Chondrocyte (in vitro differentiated cells): ENCODE results near the gene ANKFN1. TPM values are rescaled to one million over a fixed set of nuclear protein-coding genes. Genes with fewer than 3 reads are reported as not detected.

Experiments used
- DNase-seq: peaks from one replicate; pipeline ENCODE4 v3.0.0; 2021; ENCODE audit warnings: mixed read lengths, low spot score
- H3K27ac Mint-ChIP-seq: one replicate; pipeline ENCODE4 v1.8.0; 2021; ENCODE audit warnings: mild to moderate bottlenecking, moderate library complexity, mixed read lengths; ENCODE audit not compliant: unreplicated experiment
- H3K27me3 Mint-ChIP-seq: 2 replicates; pipeline ENCODE4 v1.8.0; 2021; ENCODE audit warnings: low read depth, mixed read lengths
- H3K36me3 Mint-ChIP-seq: 2 replicates; pipeline ENCODE4 v1.8.0; 2021; ENCODE audit warnings: low read depth, mixed read lengths
- H3K4me1 Mint-ChIP-seq: 2 replicates; pipeline ENCODE4 v1.8.0; 2021; ENCODE audit warnings: low read depth, mild to moderate bottlenecking, mixed read lengths
- H3K4me3 Mint-ChIP-seq: one replicate; pipeline ENCODE4 v1.8.0; 2021; ENCODE audit warnings: mild to moderate bottlenecking, moderate library complexity, mixed read lengths; ENCODE audit not compliant: unreplicated experiment
- H3K9me3 Mint-ChIP-seq: 2 replicates; pipeline ENCODE4 v1.8.0; 2021; ENCODE audit warnings: low read depth, mixed read lengths
- total RNA-seq: library from RNA; stranded (reverse); gene quantifications from 3 replicates; pipeline ENCODE4 v1.2.1, GENCODE V29; 2021
- TF ChIP-seq, protein P1 (sequence below): fragments of 200-600 bp; sonication (generic); IDR thresholded peaks from 2 replicates; pipeline ENCODE4 v1.5.0; 2021; ENCODE audit warnings: antibody characterized with exemption, mild to moderate bottlenecking, moderate library complexity

Gene ANKFN1
- total RNA-seq, 1 donor from 2014 or later = not detected

DNA sequence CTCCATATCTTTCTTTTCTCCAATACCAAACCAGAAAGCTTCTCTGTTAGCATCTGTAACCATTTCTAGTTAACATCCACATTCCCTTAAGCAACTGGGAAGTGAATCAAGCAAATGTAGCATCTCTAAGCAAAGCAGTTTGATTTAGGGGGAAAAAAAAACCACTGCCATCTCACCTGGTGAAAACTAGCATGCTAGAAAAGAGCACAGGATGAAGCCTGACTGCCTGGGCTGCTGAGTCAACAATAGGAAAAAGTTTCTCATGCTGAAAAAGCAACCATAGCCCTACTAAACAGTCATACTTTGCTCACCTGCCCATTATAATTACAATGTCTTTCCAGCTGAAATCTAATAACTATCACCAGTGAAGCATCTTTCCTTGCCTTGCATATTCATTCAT is 139.3 kb downstream of the ANKFN1 start:
- H3K36me3 Mint-ChIP-seq = no peaks in the 10 kb centered on the region
- H3K9me3 Mint-ChIP-seq = peaks cover 4% of the 10 kb centered on the region
- TF ChIP-seq, protein P1, sequence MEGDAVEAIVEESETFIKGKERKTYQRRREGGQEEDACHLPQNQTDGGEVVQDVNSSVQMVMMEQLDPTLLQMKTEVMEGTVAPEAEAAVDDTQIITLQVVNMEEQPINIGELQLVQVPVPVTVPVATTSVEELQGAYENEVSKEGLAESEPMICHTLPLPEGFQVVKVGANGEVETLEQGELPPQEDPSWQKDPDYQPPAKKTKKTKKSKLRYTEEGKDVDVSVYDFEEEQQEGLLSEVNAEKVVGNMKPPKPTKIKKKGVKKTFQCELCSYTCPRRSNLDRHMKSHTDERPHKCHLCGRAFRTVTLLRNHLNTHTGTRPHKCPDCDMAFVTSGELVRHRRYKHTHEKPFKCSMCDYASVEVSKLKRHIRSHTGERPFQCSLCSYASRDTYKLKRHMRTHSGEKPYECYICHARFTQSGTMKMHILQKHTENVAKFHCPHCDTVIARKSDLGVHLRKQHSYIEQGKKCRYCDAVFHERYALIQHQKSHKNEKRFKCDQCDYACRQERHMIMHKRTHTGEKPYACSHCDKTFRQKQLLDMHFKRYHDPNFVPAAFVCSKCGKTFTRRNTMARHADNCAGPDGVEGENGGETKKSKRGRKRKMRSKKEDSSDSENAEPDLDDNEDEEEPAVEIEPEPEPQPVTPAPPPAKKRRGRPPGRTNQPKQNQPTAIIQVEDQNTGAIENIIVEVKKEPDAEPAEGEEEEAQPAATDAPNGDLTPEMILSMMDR = no peak
- peaks cover 10% of the 10 kb centered on the region for H3K4me1 Mint-ChIP-seq
- H3K27me3 Mint-ChIP-seq = no peaks in the 10 kb centered on the region
- no peak overlapping the region for H3K27ac Mint-ChIP-seq
- no peak overlapping the region for H3K4me3 Mint-ChIP-seq
- no peak for DNase-seq

DNA sequence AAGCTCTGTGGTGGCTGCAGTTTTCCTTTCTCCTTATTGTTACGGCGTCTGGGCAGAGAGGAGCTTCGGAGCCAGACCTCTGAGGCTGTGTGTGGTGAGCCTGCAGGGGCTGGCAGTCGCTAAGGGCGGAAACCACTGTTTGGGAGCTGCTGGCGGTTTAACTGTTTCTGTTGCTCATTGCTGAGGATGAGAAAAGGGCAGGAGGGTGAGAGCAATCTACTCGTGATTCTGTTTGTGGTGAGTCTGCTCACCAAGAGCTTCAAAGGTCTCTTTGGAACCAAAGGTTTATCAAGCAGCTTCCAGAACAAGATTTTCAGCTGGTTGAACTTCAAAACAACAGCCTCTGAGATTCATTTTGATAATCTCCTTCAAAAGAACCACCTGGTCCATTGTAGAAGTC is 143.9 kb downstream of the ANKFN1 start:
- no peak overlapping the region for H3K27ac Mint-ChIP-seq
- H3K4me3 Mint-ChIP-seq = no peak overlapping the region
- H3K9me3 Mint-ChIP-seq = peaks cover 4% of the 10 kb centered on the region
- TF ChIP-seq, protein P1 = no peak
- no peak for DNase-seq
- no peaks in the 10 kb centered on the region for H3K36me3 Mint-ChIP-seq
- H3K27me3 Mint-ChIP-seq = no peaks in the 10 kb centered on the region
- peaks cover 4% of the 10 kb centered on the region for H3K4me1 Mint-ChIP-seq

DNA sequence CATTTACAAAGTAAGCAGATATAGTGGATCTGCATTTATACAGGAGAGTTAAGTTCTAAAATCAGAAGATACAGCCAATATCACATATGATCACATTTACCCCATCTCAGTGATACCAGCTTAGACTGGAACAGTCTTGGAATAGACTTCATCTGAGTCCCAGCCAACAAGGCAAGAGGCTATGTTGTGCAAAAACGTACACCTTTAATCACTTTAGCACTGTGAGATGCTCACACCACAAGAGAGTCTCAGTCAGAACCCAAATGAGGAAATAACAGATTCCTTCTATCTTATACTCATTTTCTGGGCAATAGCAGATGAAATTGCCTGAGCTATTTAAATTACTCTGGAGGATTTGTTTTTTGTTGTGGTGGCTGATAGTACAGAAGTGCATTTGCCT is 145.6 kb downstream of the ANKFN1 start:
- peaks cover 4% of the 10 kb centered on the region for H3K9me3 Mint-ChIP-seq
- TF ChIP-seq, protein P1 = no peak
- no peaks in the 10 kb centered on the region for H3K27me3 Mint-ChIP-seq
- H3K4me1 Mint-ChIP-seq = peaks cover 3% of the 10 kb centered on the region
- no peaks in the 10 kb centered on the region for H3K36me3 Mint-ChIP-seq
- no peak overlapping the region for H3K4me3 Mint-ChIP-seq
- no peak overlapping the region for H3K27ac Mint-ChIP-seq
- no peak for DNase-seq

DNA sequence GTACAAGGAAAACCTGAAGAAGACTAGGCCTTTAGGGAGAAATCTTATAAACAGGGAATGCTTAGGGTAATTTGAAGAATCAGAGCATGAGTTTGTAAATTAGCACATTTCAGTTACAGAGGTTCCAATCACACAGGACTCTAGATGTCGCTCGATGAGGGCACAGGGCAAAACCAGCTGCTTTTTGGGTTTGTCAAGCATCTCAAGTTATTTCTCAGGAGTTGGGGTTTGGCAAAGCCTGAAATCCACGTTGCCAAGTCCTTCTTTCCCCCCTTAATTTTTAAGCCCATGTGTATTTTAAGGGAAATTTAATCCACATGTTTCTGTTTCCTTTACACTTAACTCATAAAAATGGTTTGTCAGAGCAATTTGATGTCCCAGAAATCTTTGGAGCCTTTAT is 146.9 kb downstream of the ANKFN1 start:
- TF ChIP-seq, protein P1 = no peak
- H3K27ac Mint-ChIP-seq = no peak overlapping the region
- peaks cover 3% of the 10 kb centered on the region for H3K4me1 Mint-ChIP-seq
- H3K27me3 Mint-ChIP-seq = no peaks in the 10 kb centered on the region
- no peaks in the 10 kb centered on the region for H3K36me3 Mint-ChIP-seq
- H3K4me3 Mint-ChIP-seq = no peak overlapping the region
- H3K9me3 Mint-ChIP-seq = peaks cover 4% of the 10 kb centered on the region
- no peak for DNase-seq

DNA sequence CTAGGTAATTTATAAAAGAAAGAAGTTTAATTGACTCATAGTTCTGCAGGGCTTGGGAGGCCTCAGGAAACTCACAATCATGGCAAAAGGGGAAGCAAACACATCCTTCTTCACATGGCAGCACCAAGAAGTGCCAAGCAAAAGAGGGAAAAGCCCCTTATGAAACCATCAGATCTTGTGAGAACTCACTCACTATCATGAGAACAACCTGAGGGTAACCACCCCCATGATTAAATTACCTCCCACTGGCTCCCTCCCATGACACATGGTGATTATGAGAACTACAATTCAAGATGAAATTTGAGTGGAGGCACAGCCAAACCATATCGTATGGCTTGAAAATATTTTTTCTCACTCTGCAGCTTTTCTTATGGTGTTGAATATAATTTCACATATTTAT is 151.7 kb downstream of the ANKFN1 start:
- no peak for DNase-seq
- TF ChIP-seq, protein P1 = no peak
- Mint-ChIP-seq H3K36me3 (no peaks in the 10 kb centered on the region), H3K4me3 (no peak overlapping the region), H3K27me3 (no peaks in the 10 kb centered on the region), H3K9me3 (peaks cover 3% of the 10 kb centered on the region), H3K4me1 (no peaks in the 10 kb centered on the region), H3K27ac (no peak overlapping the region)
